IPS DF 6.9 (cell line): ENCODE data around the gene MYO3B.

ENCODE experiments used
- DNase-seq: peaks from one replicate; pipeline ENCODE4 v3.0.0-alpha.2; 2013; ENCODE audit warnings: low read depth, low spot score
- H3K27ac ChIP-seq: one replicate; pipeline ENCODE4 v1.5.1; 2013; ENCODE audit warnings: low read length, control low read depth
- H3K27me3 ChIP-seq: 2 replicates; pipeline ENCODE4 v1.6.1; 2013; ENCODE audit warnings: mild to moderate bottlenecking, low read length; ENCODE audit not compliant: control insufficient read depth, insufficient read depth
- H3K36me3 ChIP-seq: 2 replicates; pipeline ENCODE4 v1.6.1; 2013; ENCODE audit warnings: low read length; ENCODE audit not compliant: control insufficient read depth, insufficient read depth
- H3K4me1 ChIP-seq: 2 replicates; pipeline ENCODE4 v1.6.1; 2013; ENCODE audit warnings: low read length; ENCODE audit not compliant: control insufficient read depth, insufficient read depth
- H3K4me3 ChIP-seq: 2 replicates; pipeline ENCODE4 v1.5.1; 2013; ENCODE audit warnings: mild to moderate bottlenecking, low read length
- H3K9me3 ChIP-seq: 2 replicates; pipeline ENCODE4 v1.6.1; 2013; ENCODE audit warnings: low read length, inconsistent platforms; ENCODE audit not compliant: control insufficient read depth, insufficient read depth
- WGBS: extraction: QIAGEN DNeasy Blood & Tissue Kit; methylation state at CpG from one replicate; pipeline ENCODE4 v1.1.7; 2013; ENCODE audit warnings: mixed read lengths, missing lambda C conversion rate; ENCODE audit not compliant: insufficient read length, insufficient coverage; 5-methylcytosine and 5-hydroxymethylcytosine counted together

The MYO3B gene, protein sequence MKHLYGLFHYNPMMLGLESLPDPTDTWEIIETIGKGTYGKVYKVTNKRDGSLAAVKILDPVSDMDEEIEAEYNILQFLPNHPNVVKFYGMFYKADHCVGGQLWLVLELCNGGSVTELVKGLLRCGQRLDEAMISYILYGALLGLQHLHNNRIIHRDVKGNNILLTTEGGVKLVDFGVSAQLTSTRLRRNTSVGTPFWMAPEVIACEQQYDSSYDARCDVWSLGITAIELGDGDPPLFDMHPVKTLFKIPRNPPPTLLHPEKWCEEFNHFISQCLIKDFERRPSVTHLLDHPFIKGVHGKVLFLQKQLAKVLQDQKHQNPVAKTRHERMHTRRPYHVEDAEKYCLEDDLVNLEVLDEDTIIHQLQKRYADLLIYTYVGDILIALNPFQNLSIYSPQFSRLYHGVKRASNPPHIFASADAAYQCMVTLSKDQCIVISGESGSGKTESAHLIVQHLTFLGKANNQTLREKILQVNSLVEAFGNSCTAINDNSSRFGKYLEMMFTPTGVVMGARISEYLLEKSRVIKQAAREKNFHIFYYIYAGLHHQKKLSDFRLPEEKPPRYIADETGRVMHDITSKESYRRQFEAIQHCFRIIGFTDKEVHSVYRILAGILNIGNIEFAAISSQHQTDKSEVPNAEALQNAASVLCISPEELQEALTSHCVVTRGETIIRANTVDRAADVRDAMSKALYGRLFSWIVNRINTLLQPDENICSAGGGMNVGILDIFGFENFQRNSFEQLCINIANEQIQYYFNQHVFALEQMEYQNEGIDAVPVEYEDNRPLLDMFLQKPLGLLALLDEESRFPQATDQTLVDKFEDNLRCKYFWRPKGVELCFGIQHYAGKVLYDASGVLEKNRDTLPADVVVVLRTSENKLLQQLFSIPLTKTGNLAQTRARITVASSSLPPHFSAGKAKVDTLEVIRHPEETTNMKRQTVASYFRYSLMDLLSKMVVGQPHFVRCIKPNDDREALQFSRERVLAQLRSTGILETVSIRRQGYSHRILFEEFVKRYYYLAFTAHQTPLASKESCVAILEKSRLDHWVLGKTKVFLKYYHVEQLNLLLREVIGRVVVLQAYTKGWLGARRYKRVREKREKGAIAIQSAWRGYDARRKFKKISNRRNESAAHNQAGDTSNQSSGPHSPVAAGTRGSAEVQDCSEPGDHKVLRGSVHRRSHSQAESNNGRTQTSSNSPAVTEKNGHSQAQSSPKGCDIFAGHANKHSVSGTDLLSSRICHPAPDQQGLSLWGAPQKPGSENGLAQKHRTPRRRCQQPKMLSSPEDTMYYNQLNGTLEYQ (N-terminal part only)

DNA sequence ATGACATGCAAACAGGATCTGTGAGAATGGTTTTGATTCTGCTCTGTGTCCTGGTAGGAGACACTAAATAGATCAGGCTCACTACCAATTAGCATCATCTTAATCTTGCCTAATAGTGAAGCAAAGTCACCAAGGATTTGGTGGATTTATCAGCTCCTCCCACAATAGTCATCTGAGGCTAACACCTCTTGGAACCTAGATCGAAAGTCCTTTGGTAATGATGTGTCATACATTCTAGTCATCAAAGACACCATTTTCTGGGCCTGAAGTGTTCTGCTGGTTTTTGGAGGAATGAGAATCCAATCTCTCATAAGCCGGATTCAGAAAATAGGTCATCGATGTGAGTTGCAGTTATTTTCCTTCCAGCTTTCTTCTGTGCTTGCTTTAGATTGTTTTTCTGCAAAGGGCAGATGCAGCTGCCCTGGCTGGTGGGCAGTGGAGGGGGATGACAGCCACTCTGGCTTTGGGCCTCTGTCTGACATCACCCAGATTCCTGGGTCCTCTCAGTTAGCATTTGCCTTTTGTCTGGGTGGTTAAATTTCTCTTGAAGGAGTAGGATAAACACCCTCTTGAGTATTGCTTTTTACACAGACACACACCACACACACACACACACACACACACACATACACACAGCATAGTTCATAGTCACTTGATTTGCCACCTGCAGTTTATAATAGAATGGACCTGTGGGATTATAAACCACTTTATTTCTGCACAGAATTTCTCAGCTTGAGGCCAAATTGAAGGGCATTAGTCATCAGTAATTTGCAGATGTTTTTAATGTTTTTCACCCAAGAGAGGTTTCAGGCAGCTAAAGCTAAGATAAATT, at the start of gene MYO3B:
TSS of gene MYO3B (plus strand) at position 198 of the 832 bp plus-strand sequence. CDS start at position 339, 141 bp downstream.
- Histone ChIP-seq H3K36me3 (no peaks in the 10 kb centered on the region), H3K27ac (no peak within 1 kb of the TSS), H3K27me3 (no peaks in the 10 kb centered on the region), H3K4me1 (no peaks in the 10 kb centered on the region), H3K4me3 (no peak within 1 kb of the TSS), H3K9me3 (no peaks in the 10 kb centered on the region)
- no CpG with 5 or more reads among the region's 3 CpGs for WGBS
- no peak for DNase-seq

DNA sequence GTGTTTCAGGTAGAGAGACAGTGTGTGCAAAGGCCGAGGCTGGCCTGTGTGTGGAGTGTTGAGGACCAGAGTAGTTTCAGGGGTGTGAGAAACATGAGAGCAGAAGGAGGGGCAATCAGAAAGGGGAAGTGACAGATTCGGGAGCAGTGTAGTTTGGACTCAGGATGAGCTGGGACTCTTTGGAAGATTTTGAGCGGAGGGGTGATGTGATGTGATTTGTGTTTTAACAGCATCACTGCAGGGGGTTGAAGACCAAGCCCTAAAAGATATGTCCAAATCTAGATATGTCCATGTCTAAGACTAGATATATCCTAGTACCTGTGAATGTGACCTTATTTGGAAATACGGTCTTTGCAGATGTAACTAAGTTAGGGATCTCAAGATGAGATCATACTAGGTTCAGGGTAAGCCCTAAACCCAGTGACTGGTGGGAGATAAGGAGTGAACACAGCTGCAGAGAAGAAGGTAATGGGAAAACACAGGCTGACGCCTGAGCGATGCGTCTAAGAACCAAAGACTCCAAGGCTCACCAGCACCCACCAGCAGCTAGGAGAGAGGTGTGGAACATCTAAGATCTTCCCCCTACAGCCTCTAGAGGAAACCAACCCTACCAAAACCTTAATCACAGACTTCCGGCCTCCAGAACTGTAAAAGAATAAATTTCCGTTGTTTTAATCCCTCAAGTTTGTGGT, 38.5 kb upstream of the MYO3B start:
- no CpG with 5 or more reads among the region's 9 CpGs for WGBS

DNA sequence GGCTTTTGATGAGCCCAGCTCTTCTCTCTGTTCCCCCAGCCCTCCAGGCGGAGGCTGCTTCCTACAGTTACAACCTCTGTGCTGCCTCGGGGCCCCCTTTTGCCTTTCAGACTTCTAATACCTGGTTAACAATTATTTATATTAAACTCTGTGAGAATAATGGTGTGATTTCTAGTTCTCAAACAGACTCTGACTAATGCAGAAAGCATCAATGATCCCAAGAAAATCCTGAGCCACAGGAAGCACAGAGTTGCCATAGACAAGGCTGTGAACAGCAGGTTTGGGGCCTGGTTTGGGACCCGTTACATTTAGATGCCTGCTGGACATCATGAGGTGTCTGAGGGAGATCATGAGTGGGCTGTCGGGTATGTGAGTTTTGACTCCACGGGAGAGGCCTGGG, 37.4 kb upstream of the MYO3B start:
- DNase-seq: no peak
- Histone ChIP-seq H3K36me3 (no peaks in the 10 kb centered on the region), H3K4me3 (no peak overlapping the region), H3K9me3 (no peaks in the 10 kb centered on the region), H3K27me3 (no peaks in the 10 kb centered on the region), H3K27ac (no peak overlapping the region), H3K4me1 (no peaks in the 10 kb centered on the region)
- no CpG with 5 or more reads among the region's 5 CpGs for WGBS

More for the DNA sequence above, 38.5 kb upstream of the MYO3B start:
- no peak overlapping the region for H3K4me3 ChIP-seq
- H3K4me1 ChIP-seq: no peaks in the 10 kb centered on the region
- H3K9me3 ChIP-seq: no peaks in the 10 kb centered on the region
- H3K36me3 ChIP-seq: no peaks in the 10 kb centered on the region
- no peaks in the 10 kb centered on the region for H3K27me3 ChIP-seq
- no peak overlapping the region for H3K27ac ChIP-seq
- DNase-seq: no peak

DNA sequence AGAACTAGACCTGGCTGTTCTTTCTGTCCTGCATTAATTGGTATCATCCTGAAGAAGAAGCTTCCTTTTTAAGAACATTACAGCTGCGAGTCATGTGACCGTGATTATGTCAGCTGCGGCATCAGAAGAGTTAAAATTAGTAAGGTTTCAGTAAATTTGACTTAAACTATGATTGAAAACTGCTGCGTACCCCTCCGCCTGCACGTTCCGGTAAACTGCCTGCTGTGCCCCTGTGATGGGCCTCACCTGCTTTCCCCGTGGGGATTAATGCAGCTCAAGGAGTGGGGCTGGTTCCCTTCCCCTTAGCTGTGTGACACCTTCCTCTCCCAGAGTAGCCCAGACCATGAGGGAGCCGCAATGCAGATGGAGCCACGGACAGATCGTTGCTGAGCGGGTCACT, 36.1 kb upstream of the MYO3B start:
- no peak for DNase-seq
- WGBS: no CpG with 5 or more reads among the region's 12 CpGs

DNA sequence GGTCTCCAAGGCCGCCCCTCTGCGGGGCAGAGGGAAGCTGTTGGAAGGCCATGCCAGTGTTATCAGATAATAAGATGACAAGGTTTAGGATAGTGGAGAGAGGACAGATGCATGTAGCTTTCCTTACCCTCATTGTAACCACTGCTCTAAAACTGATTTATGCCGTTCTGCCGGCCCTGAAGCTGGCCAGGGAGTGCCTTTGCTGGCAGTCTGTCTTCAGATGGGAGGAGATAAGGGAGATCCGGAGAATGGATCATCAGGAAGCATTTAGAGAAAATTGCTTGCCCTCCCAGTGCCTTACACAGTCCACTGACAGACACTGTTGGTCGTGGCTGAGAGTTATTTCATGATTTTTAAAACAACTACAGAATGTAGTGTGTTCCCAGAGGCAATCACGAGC, 35.4 kb upstream of the MYO3B start:
- no peaks in the 10 kb centered on the region for H3K27me3 ChIP-seq
- DNase-seq: no peak
- H3K4me1 ChIP-seq: no peaks in the 10 kb centered on the region
- WGBS: no CpG with 5 or more reads among the region's 7 CpGs
- H3K27ac ChIP-seq: no peak overlapping the region
- H3K4me3 ChIP-seq: no peak overlapping the region
- no peaks in the 10 kb centered on the region for H3K9me3 ChIP-seq
- H3K36me3 ChIP-seq: no peaks in the 10 kb centered on the region

More for the DNA sequence above, 36.1 kb upstream of the MYO3B start:
- Histone ChIP-seq H3K9me3 (no peaks in the 10 kb centered on the region), H3K4me1 (no peaks in the 10 kb centered on the region), H3K4me3 (no peak overlapping the region), H3K27ac (no peak overlapping the region), H3K36me3 (no peaks in the 10 kb centered on the region), H3K27me3 (no peaks in the 10 kb centered on the region)

DNA sequence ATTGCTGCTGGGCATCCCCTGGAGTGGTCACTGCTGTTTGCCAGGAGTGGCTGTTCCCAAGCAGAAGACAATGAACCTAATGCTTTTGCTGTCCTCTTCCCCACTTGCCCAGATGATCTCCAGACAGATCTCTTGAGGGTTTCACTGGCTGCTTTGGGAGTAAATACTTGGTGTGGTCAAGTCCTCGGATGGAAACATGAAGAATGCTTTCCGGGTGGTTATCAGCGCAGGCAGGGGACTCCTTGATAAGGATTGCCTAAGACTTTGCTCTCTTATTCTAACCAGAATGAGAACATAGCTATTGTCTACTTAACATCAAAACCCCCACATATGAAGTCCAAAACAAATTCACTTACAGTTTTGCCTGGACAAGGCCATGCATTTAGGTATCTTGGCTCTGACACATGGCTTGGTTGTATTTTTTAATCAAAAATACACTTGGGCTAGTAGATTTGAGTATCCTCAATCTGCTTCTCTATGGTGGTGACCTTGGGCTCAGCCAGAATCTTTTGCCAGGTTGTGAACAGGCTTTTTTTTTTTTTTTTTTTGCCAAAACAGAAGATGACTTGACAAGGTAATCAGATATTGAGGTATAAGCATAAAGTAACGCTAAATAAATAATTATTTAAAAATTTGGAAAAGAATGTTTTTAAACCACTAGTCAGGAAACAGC, 34.8 kb upstream of the MYO3B start:
- no CpG with 5 or more reads among the region's 4 CpGs for WGBS
- H3K9me3 ChIP-seq: no peaks in the 10 kb centered on the region
- no peak overlapping the region for H3K27ac ChIP-seq
- DNase-seq: no peak
- no peaks in the 10 kb centered on the region for H3K4me1 ChIP-seq
- H3K36me3 ChIP-seq: no peaks in the 10 kb centered on the region
- no peak overlapping the region for H3K4me3 ChIP-seq
- no peaks in the 10 kb centered on the region for H3K27me3 ChIP-seq

DNA sequence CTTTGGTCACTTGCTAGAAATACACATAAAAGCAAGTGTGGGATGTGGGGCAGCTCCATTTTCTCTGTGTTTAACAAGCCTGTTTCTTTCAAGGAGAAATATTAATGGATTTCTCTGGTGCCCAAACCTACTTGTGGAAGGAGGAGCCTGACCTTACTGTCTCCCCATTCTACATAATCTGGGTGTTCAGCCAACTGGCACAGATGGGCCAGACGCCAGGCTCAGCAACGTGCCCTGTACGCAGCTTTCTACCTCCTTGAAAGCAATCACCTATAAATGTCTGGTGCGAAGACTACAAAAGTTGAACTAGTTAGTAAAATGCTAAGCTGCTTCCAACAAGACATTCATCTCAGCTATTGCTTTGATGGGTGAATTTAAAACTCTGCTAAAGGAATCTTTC, 33.2 kb upstream of the MYO3B start:
- Histone ChIP-seq H3K27ac (no peak overlapping the region), H3K27me3 (no peaks in the 10 kb centered on the region), H3K4me3 (no peak overlapping the region), H3K36me3 (no peaks in the 10 kb centered on the region), H3K4me1 (no peaks in the 10 kb centered on the region), H3K9me3 (no peaks in the 10 kb centered on the region)
- DNase-seq: no peak
- WGBS: no CpG with 5 or more reads among the region's 4 CpGs

DNA sequence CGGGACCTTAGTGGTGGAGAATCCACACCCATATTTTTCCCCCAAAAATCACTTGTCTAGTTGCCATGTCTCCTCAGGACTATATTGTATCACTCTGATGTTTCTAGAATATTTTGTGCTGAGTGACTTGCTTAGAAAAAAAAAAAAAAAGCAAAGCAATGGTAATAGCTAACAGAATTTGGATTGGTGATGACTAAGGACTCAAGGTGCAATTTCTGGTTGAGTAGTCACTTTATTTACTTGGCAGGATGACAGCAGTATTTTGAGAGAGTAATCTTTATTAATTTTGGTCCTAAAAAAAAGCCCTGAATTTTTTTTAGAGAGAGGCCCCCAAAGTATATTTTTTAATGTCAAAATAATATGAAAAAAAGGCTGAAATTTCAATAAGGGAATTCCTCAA, 32.8 kb upstream of the MYO3B start:
- Histone ChIP-seq H3K4me3 (no peak overlapping the region), H3K4me1 (no peaks in the 10 kb centered on the region), H3K27ac (no peak overlapping the region), H3K9me3 (no peaks in the 10 kb centered on the region), H3K36me3 (no peaks in the 10 kb centered on the region), H3K27me3 (no peaks in the 10 kb centered on the region)
- no peak for DNase-seq
- no CpG with 5 or more reads among the region's 1 CpG for WGBS
